ENCODE results near the gene NCAPD2.

DNA sequence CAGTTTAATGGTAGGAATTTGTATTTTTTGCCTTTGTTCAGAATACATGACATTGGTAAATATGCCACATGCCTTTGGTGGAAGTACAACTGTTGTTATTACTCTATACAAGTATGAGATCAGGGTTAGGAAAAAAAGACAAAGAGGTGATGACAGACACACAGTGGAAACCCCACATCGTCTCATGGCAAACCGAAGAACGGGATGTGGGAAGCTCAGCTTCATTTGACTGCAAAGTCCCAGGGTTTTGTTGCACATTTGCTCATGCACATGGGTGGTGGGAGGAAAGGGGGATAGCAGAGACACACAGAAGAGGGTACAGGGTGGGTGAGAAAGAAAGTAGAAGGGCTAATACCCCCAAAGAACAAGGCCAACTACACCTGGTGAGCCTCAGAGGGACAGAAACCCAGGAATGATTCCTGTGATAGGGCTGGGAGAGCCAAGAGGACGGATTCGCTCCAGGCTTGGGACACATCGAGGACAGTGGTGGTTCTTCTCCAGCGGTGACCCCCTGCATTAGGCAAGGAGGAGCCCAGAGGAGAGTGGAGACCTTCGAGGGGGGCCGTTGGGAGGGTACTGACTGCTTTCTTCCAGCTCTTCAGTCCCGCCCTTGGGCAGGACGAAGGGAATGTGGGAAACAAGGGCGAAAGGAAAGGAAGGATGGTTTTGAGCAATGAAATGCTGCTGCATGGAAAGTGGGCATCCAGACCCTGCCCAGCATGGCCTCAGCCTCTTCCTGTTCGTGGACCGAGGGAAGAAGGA lies 31.5 kb upstream of the NCAPD2 start:
- TF ChIP-seq CTCF (IDR thresholded peaks at IDR 0.05) (no peak), POLR2A (IDR thresholded peaks at IDR 0.05) (no peak)
